Measurements from ENCODE around the gene MRNIP.
"Not testable (repeated sequence)": the region's sequence is repeated elsewhere in the genome, so short reads cannot be mapped to it uniquely, and the experiment has no call there.

Gene MRNIP

GRCh38 chr5:179872055-179872827, 13.6 kb upstream of the MRNIP start:
- DNase-seq (ENCODE audit: extremely low read depth in 1 of 2, low read depth in 1 of 2), result no peak

DNA sequence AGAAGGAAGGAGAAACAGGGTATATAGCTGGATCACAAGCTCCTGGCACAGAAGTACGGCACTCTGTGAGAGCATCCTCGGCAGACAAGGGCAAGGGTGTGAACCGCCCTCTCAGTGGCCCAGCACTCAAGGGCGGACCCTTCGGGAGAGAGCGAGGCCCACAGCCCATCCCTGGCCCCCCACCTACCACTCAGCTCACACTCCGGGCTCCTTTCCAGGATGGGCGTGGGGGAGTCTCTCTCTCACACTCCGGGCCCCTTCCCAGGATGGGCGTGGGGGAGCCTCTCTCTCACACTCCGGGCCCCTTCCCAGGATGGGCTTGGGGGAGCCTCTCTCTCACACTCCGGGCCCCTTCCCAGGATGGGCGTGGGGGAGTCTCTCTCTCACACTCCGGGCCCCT, 12.9 kb upstream of the MRNIP start:
- DNase-seq (ENCODE audit: extremely low read depth in 1 of 2, low read depth in 1 of 2), result not testable (repeated sequence)

- DNase-seq (ENCODE audit: extremely low read depth in 1 of 2, low read depth in 1 of 2), result no peak
Measured at GRCh38 chr5:179870952-179871351, 12.3 kb upstream of the MRNIP start.

- no peak for DNase-seq (ENCODE audit: extremely low read depth in 1 of 2, low read depth in 1 of 2)
Measured at GRCh38 chr5:179870403-179870903, 11.8 kb upstream of the MRNIP start.

- DNase-seq (ENCODE audit: extremely low read depth in 1 of 2, low read depth in 1 of 2), result no peak
Measured at GRCh38 chr5:179869641-179870402, 11.2 kb upstream of the MRNIP start.

GRCh38 chr5:179869101-179869500, 10.5 kb upstream of the MRNIP start:
- DNase-seq (ENCODE audit: extremely low read depth in 1 of 2, low read depth in 1 of 2), result no peak

GRCh38 chr5:179868541-179868940, 9.9 kb upstream of the MRNIP start:
- no peak for DNase-seq (ENCODE audit: extremely low read depth in 1 of 2, low read depth in 1 of 2)

DNA sequence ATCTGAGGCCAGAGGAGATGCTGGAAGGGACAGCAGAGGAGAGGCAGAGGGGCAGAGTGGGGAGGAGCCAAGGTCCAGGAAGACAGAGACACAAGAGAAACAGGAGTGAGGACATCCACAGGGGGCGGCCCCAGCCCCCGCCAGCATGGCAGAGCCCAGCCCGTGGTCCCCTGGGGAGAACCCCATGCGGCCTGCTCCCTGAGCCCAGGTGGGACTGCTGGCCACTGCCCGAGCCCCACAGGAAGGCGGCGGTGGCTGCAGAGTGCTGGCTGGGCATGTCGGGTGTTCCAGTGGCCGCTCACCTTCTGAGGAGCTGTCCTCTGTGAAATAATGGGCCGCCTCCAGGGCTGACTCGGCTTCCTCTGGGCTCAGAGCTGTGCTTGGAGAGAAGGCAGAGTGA, 8.9 kb upstream of the MRNIP start:
- no peak for DNase-seq (ENCODE audit: extremely low read depth in 1 of 2, low read depth in 1 of 2)

GRCh38 chr5:179867079-179867465, 8.5 kb upstream of the MRNIP start:
- DNase-seq (ENCODE audit: extremely low read depth in 1 of 2, low read depth in 1 of 2), result no peak

DNA sequence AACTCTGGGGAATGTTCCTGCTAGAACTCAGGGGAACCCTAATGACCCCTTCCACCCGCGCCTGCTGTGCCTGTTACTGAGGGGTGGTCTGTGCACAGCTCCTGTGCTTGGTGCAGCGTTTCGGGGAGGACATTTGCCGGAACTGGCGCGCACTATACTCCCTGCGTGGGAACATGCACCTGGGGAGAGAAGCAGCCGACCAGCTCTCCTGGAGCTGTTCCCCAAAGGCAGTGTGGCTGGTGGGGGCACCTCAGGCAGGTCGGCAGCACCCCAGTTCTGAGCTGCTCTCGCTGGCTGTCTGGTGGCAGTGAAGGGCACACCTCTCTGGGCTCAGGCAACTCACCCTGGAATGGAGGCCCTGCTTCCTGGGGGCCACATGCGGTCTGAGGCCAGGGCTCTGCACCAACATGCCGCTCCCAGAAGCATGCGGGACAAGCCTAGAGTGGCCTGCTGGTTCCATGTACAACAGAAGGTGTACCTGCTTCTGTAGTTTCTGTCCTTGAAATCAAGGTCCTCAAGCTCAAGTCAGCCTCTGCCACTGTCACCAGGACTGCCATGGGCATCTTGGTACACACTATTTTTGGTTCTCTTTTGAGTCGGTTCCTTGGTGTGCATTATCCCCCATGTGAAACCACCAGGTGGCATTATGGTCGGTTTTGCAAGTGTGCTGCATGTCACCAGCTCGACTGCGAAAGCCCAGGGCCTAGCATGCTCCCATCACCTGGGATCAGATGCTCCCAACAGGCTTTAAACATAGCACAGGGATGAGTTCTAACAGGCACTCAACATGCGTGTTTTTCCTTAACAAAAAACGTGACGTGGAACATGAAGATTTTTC, 7.8 kb upstream of the MRNIP start:
- DNase-seq (ENCODE audit: extremely low read depth in 1 of 2, low read depth in 1 of 2), result peak in 1 of 2 donors; percentile 13

DNA sequence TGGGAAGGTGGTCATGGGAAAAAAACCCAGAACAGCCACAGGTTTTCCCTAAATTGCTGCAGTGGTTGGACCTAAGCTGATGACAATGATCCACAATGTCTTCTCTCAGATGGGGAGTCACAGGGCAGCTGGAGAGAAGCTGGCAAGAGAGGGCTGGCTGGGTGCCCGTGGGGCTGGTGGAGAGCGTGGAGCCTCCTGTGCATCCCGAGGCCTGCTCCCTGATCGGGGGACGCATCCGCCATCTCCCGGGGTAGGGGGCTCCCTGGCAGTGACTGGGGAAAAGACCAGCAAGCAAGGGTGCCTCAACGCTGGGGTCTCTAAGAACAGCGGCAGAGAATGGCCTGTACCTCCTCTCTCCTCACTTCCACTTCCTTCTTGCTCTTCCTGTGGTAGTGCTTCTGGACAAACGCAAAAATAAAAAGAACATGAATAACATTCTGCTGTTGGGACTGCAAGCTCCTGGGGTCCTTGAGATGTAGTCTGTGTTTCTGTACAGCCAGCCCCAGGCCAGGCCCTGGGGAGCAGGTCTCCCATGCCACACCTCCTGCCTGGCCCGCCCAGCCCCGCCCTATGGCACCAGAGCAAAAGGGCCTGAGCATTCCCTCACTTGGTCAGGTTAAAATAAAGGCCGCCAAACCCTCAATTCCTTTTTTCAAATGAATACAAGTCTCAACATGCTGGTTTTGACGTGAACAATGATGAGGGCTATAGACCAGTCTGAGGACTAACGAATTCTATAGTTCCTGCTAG, 7.0 kb upstream of the MRNIP start:
- no peak for DNase-seq (ENCODE audit: extremely low read depth in 1 of 2, low read depth in 1 of 2)

- DNase-seq (ENCODE audit: extremely low read depth in 1 of 2, low read depth in 1 of 2), result no peak
Measured at GRCh38 chr5:179864686-179865085, 6.1 kb upstream of the MRNIP start.

- DNase-seq (ENCODE audit: extremely low read depth in 1 of 2, low read depth in 1 of 2), result no peak
Measured at GRCh38 chr5:179863449-179864085, 5.0 kb upstream of the MRNIP start.

GRCh38 chr5:179862891-179863290, 4.3 kb upstream of the MRNIP start:
- no peak for DNase-seq (ENCODE audit: extremely low read depth in 1 of 2, low read depth in 1 of 2)

DNA sequence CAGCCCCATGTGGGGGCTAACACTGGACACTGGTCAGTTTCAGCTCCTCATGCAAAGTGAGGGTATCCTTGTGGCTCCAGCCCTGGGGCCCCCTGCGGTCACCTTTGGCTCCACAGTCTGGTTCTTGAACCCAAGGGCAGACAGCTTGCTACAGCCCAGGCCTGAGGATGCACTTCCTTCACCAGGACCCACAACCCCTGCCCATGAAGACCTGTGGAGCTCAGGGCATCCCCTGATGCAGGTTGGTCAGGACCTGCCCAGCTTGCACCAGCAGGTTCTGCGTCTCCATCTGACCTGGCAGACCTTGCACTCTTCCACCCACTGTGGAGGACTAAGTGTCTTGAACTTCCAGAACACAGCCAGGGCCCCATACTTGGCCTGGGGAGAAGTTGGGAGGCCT, 3.7 kb upstream of the MRNIP start:
- no peak for DNase-seq (ENCODE audit: extremely low read depth in 1 of 2, low read depth in 1 of 2)

GRCh38 chr5:179860301-179860700, 1.7 kb upstream of the MRNIP start:
- no peak for DNase-seq (ENCODE audit: extremely low read depth in 1 of 2, low read depth in 1 of 2)

DNA sequence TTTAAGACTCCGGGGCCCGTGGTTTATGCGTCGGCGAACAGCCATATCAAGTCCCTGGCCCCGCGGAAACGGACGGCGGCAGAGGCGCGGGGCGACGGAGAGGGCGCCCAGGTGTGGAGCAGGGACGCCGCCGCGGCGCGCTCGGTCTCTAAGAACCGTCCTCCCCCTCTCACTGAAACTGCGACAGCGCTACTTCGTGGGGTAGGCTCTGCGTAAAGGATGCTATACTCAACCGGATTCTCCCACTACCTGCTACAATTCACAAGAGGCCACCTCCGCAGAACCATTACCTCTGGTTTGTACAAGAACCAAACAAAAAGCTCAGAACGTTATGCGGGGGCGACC, 404 bp downstream of the MRNIP start:
- peak in 1 of 2 donors; percentile 17 for DNase-seq (ENCODE audit: extremely low read depth in 1 of 2, low read depth in 1 of 2)

GRCh38 chr5:179854356-179854755, 4.3 kb downstream of the MRNIP start:
- DNase-seq (ENCODE audit: extremely low read depth in 1 of 2, low read depth in 1 of 2), result no peak

DNA sequence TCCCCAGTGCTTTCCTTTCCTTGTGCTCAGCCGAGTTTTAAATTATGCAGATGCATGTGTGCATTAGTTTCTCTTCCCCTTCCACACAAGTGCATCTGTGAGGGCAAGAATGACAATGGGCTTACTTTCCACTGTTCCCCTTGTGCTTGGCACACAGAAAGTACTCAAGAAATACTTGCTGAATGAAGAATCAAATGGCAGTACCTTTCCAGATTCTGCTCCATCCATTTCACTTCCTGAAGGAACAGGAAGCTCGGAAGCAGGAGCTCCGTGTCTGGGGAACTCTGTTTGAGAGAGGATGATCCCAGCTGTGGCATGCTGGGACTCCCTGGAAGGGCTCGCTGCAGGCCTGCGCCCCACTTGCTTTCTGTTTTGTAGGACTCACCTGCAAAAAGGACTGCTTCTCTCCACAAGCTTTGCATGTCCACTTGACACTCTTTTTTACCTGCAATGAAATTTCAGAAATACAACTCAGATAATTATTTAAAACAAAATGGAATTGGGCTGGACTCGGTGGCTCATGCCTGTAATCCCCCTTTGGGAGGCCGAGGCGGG, 5.5 kb downstream of the MRNIP start:
- no peak for DNase-seq (ENCODE audit: extremely low read depth in 1 of 2, low read depth in 1 of 2)

DNA sequence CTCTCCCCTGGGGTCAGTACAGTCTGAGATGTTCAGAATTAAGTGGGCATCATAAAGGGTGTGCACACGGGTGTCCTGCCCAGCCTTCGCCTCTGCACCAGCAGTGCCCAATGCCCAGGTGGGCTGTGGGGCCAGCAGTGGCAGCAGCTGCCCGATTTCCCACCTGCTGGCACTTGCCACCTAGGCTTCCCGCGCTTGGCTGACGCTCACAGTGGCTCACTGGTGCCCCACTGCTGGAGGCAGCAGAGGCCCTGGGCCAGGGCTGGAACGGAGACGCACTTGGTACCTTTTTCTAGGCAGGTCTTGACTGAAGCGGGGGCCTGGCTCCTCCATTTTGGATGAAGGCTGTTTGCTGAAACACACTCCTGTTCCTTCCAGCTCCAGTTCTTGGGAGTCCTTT, 17.0 kb downstream of the MRNIP start:
- DNase-seq (ENCODE audit: extremely low read depth in 1 of 2, low read depth in 1 of 2), result no peak

Data from stimulated activated CD8-positive, alpha-beta memory T cell treated with anti-CD3 and anti-CD28 coated beads, Interleukin-7, amount 100 ng/mL, for 48 hours (primary cell).